HG02610 (cell line): ENCODE measurements around the gene CSGALNACT2.

ENCODE experiments used
- ATAC-seq: cut with Tn5 transposase; IDR thresholded peaks from one replicate; pipeline ENCODE4 v1.9.1; 2021; ENCODE audit warnings: mild to moderate bottlenecking, moderate library complexity; ENCODE audit not compliant: unreplicated experiment

CSGALNACT2 gene

DNA sequence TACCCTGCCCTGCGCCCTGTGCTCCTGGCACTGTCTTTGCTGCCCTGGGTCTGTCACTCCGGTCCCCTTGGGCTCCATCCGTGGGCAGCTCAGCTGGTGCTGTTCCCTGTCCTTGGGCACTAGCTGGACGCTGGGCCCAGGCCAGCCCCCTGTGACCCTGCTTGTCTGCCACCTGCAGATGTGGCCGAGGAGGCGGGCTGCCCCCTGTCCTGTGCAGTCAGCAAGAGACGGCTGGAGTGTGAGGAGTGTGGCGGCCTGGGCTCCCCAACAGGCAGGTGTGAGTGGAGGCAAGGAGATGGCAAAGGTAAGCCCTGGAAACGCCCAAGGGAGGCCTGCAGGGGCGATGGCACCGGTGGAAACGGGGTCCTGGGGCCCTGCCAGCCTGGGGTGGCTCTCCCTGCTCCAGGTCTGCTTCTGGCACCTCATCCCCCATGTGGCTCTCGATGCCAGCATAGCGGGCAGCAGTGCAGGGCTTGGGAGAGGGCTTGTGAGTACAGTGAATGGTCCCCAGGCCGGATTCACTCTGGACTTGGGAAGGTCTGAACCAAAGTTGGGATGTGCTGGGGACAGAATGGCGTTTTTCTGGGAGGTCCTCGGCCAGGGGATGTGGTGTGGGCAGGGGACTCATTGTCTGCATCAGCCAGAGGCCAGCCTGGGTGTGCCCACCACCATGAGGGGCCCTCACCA, 26.2 kb upstream of the CSGALNACT2 start:
- ATAC-seq: no peak

DNA sequence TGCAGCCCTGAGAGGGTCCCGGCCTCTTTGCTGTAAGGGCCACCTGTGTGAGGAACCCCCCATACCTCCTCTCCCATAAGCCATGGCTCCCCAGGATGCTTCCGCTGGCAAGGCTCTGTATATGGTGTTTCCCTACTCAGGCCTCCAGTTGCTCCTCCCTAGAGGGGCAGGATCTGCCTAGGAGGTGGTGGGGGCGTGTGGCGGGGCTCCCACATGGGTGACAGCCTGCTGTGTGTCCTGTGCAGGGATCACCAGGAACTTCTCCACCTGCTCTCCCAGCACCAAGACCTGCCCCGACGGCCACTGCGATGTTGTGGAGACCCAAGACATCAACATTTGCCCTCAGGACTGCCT, 25.7 kb upstream of the CSGALNACT2 start:
- ATAC-seq: no peak

DNA sequence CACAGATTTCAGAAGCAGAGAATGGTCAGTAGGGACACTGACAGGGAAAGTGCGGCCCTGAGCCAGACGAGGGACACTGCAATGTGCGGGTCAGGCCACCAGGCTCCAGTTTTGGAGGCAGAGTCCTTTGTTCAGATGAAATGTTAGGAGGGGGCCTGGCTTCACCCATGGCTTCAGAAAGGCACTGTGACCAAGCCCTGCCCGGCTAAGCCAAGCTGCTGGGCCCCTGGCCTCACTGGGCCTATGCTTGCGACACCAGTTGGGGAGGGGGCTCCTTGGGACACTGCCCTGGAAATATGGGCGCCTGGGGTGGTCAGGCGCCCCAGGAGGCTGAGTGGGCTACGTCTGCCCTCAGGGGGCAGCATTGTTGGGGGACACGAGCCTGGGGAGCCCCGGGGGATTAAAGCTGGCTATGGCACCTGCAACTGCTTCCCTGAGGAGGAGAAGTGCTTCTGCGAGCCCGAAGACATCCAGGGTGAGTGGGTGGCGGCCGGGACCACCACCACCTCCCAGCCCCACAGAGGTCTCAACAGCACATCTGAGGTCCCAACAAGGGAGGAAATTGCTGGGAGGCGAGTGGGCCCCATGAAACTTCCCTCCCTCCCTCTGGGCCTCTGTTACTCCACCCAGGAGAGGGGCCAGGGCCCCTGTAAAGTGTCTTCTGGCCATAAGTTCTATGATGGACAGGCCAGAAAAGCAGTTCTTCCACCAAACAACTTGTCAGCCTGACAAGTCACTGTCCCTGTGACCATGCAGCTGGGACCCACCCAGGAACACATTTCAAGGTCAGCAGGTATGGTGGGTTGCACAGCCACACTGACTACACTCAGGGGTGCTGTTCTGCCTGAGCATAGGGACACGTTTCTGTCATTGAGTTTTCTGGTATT, 24.8 kb upstream of the CSGALNACT2 start:
- ATAC-seq: no peak

DNA sequence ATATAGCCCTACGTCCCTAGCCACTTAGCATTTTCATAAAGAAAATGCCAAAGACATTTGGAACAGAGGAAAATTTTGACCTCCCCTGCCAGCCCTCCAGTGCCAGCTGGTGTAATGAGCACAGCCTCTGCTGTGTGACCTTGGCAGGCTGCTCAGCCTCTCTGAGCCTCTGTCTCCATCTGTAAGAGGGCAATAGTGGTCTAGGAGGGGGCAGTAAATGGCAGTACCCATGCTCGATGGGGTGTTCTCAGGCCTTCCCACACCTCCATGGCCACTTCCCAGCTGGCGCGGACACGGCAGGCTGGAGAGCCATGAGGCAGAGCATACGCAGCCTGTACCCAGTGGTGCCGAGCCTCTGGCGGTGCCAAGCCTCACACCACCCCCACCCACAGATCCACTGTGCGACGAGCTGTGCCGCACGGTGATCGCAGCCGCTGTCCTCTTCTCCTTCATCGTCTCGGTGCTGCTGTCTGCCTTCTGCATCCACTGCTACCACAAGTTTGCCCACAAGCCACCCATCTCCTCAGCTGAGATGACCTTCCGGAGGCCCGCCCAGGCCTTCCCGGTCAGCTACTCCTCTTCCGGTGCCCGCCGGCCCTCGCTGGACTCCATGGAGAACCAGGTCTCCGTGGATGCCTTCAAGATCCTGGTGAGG, 24.0 kb upstream of the CSGALNACT2 start:
- no peak for ATAC-seq

DNA sequence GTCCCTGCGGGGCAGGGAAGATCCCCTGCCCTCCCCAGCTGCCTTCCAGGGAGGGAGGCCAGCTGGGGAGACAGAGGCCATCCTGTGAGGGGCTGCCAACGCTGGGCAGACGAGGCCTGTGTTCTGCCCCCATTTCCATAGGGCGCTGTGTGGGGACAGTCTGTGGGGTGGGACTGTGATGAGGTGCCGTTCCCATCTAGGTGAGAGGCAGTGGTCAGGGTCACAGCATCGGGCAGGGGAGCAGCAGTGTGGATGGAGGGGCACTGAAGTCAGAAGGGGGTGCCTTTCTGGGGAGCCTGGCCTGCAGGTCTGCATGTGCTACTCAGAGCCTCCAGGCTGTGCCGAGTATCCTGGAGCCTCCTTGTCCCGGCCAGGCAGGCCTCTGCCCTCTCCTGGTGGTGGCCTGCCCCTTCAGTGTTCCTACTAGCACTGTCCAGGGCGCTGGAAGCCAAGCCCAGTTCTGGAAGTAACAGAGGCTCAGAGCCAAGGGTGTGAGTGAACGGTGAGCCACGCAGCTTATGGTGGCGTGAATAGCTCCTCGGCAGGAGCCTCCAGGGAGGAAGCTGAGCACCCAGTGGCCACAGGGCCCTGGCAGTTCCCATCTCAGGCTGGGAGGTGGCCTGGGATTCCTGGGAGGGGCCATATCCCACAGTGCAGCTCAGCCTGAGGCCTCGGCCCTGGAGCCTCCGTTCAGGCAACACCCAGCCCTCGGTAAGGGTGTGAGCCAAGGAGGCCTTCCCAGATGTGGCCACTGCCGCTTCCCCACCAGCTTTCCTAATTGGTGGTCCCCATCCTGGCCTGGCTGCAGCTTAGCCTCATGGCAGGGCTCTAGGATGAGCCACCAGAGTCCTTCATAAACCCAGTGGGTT, 23.3 kb upstream of the CSGALNACT2 start:
- ATAC-seq: no peak

DNA sequence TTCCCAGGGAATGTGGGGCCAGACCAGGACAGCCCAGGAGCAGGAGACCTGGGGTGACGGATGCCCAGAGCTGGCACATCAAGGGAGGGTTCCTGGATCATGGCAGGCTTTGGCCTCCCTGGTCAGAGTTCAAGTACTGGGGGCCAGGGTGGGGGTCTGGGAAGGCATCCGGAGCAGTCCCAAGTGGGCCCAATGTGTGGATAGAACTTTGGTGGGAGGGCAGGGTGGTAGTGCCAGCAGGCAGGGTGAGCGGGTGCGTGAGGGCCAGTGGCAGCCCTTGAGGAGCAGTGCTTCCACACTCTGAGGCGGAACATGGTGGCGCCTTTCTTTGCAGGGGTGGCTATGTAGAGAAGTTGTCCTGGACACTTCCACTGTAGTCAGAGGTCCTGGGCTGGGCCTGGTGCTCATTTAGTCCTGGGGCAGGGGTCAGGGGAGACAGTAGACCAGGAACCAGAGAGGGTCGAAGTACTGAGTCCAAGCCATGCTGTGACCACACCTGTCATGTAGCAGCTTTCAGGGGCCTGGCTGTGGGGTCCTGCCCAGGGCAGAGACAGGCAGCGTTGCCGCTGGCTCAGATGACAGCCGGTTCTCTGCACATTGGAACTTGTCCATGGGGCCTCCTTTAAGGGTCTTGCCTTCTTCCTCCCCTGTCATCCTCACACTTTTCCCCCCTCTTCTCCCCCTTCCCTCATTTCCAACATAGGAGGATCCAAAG, 22.2 kb upstream of the CSGALNACT2 start:
- no peak for ATAC-seq

DNA sequence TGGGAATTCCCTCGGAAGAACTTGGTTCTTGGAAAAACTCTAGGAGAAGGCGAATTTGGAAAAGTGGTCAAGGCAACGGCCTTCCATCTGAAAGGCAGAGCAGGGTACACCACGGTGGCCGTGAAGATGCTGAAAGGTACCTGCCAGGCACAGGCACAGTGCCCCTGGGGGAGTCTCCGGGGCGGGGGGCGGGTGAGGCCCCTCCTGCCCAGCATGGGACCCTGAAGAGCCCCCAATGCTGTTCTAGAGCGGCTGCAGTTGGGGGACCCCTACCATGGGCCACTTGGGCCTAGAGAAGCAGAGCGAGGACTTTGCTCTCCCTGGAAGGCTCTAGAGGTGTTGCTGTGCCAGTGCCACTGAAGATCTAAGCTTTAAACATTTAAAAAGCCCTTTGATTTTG, 21.6 kb upstream of the CSGALNACT2 start:
- no peak for ATAC-seq

DNA sequence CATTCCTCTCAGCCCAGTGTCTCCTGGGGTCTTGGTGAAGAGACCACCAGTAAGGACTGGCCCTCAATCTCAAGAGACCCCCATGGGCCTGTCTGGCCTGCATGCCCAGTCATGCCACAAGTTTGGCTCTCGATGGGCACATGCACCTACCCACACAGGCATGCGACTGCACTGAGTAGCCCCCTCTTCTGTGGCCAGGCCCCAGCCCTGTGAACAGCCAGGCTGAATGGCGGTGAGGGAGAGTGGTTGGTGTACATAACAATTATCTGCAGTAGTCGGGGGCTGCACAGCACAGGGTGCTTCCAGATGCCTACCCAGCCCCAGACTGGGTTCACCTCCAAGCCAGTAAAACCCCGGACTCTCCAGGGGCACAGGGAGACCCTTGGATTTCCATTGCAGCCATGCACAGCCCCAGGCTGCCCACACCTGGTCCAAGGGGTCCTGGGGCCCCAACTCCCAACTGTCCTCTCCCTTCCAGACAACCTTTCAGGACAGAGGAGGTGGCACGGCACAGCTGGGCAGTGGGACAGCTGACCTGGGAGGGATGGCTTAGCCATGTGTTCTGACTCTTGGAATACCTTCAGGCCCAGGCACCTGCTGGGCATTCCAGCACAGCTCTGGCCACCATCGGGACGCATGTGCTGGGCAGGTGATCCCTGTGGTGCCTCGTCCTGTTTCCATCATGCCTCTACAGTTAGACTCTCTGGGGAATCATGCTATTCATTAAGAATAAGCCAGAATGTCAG, 21.0 kb upstream of the CSGALNACT2 start:
- ATAC-seq: no peak

DNA sequence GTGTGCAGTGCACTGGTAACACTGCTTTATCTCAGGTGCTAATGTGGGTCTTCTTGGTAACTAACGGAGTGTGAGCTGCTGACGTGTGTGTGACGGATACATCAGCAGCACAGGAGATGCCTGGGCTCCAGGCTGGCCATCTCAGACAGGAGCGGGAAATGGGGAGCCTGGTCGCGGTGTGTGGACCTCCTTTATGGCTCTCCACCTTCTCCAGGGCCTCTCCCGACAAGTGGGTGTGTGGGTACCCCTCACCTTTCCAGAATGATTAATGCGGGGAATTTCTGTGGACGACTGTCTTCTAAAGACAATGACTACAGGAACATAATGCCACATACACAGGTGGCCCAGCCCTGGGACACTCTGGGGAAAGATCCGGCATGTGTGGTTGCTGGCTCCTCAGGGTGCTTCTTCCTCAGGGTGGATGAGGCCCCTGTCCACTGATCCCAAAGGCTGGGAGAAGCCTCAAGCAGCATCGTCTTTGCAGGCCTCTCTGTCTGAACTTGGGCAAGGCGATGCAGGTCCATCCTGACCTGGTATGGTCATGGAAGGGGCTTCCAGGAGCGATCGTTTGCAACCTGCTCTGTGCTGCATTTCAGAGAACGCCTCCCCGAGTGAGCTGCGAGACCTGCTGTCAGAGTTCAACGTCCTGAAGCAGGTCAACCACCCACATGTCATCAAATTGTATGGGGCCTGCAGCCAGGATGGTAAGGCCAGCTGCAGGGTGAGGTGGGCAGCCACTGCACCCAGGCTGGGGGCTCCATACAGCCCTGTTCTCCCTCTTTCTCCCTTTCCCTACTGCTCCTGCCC, 20.3 kb upstream of the CSGALNACT2 start:
- ATAC-seq: no peak

DNA sequence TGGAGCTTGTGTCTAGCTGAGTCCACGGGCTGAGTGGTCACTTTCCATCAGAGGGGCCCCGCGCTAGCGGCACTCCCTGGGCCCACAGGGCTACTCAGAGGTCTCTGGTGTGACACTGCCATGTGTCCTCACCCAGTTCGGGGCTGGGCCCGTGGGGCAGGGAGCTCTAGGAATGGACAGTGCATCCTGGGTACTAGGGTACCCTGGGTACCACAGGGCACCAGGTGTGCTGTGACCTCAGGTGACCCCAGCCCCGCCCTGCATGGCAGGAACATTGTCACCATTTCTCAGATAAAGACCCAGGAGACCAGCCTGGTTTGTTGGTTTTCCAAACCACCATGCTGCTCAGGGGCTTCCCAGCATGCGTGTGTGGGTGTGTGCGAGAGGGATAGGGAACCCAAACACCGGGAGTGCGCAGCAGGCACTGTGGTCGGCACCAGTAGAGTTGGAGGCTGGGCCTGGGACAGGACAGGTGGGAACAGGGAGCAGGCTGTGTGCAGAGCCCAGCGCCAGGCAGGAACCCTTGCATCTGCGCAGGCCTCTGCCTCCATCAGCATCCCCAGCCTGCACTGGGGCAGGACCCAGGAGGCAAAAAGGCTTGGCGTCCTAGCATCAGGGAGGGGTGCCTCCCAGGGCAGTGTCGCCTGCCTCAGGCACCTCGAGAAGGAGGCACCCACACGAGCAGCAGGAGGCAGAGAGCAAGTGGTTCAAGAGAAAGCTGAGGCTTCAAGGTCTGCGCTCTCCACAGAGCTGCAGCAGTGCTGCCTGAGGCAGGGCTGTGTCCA, 19.4 kb upstream of the CSGALNACT2 start:
- no peak for ATAC-seq

DNA sequence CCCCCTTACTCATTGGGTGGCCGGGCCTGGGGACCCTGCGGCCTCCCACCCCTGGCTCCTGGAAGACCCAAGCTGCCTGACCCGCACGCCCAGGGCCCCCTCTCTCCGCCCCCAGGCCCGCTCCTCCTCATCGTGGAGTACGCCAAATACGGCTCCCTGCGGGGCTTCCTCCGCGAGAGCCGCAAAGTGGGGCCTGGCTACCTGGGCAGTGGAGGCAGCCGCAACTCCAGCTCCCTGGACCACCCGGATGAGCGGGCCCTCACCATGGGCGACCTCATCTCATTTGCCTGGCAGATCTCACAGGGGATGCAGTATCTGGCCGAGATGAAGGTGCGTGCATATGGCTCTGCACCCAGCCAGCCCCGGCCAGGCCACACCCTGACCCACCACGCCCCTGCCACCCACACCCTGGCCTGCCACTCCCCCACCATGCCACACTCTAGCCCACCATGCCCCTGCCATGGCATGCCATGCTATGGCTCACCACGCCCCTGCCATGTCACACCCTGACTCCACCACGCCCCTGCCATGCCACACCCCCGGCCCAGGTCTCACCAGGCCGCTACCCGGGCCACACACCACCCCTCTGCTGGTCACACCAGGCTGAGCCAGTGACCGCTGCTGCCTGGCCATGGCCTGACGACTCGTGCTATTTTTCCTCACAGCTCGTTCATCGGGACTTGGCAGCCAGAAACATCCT, 18.7 kb upstream of the CSGALNACT2 start:
- no peak for ATAC-seq

DNA sequence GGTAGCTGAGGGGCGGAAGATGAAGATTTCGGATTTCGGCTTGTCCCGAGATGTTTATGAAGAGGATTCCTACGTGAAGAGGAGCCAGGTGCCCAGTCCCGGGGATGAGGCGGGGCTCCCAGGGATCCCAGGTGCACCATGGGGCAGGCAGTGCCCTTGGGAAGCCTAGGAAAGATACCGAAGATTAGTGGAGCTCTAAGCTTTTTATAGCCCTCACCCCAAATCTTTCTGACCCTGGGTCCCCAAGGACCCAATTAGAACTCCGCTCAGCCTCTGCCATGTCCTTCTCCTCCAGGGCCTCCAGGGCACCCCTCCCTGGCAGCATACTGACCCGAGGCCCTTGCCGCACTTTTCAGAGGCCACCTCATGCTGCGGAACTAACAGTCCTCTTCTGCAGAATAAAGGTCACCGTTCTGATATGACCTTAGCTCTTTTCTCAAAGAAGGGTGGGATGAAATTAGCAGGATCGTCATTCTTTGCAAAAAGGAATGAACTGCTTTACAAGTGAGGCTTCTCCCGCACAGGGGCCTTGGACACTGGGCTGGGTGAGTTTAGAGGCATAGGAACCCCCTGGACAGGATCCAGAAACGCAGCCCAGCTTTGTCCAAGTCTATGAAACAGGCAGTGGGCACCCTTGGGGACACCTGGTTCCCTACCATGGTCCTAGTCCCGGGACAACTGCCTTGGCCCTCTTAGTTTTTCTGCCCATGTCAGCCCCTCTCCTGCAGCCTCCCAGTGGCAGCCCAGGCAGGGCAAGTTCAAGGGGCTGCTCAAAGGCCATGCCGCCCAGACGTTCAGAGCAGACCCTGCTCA, 17.9 kb upstream of the CSGALNACT2 start:
- no peak for ATAC-seq

DNA sequence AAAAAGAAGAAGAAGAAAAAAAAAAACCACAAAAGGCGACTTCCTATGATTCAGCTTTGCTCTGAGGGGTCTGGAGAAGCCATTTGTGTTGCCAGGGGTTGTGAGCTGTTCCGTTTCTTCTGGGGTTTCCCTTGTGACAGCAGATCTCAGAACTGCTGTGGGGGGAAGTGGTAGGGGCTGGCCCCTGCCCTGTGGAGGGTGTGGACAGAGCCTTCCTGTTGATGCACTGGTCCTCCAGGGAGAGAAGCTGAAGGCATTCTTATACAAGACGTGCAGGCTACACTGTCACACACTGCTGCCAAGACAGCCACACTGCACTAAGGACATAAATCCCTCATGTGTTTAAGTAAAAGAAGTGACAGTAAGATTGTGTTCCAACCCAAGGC, 17.3 kb upstream of the CSGALNACT2 start:
- peak; percentile 96 for ATAC-seq

DNA sequence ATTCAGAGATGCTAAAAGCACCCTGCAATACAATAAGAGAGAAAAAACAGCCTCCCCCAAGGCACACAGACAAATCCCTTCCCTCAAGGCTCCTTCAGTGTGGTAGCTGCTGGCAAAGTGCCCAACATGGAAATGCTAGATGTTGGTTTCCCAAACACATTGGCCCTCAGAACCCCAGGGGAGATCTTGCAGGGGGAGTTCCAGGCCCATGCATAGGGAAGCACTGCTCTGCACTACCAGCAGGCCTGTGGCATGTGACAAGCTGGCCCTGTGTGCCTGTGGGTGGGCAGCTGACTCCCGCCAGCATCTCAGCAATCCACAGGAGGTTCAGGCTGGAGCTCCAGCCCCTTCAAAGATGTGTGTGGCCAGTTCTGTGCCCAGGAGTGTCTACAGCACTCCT, 16.8 kb upstream of the CSGALNACT2 start:
- ATAC-seq: peak; percentile 21

DNA sequence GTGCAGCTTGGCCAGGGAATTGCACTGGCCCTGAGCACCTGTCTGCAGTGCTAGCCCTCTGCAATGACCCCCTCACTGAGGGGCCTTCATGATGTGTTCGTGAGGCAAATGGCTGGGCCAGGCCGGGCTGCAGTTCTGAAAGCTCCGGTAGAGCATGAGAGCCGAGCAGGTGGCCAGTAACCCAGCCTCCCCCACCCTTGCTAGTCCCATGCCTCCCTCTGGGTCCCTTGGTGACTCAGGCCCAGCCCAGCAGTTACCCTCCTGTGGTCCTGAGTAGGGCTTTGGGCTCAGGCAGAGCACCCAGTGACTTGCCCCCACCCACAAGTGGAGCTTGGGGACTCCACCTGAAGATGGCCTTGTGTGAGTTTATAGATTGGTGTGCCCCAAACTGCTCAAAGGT, 16.1 kb upstream of the CSGALNACT2 start:
- ATAC-seq: no peak

DNA sequence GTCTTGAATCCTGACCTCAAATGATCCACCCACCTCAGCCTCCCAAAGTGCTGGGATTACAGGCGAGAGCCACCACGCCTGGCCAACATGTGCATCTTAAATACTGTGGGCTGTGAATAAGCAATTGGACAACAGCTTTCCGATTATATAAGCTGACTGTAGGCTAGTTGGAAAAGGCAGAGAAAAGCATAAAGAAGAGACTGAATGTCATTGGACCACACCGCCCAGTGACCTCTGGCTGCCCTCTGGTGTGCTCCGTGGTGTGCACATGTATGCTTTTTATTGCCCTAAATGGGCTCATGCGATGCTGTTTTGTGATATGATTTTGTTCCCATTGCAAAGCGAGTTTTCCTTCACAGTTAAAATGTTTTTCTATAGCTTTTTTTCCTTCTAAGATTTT, 15.4 kb upstream of the CSGALNACT2 start:
- ATAC-seq: no peak
